OCI-LY7 (cell line): ENCODE data around the gene NEB.

ENCODE experiments used
- CTCF ChIP-seq: fragments of 200-600 bp; sonication (generic); conservative IDR thresholded peaks from 2 replicates; pipeline ENCODE4 v1.5.1; 2014; ENCODE audit warnings: mild to moderate bottlenecking, antibody characterized with exemption, low read length, moderate library complexity, mixed read lengths
- EZH2phosphoT487 ChIP-seq: fragments of 200-600 bp; sonication (generic); IDR thresholded peaks from 2 replicates; pipeline ENCODE4 v1.6.1; 2018; ENCODE audit warnings: low read depth, borderline replicate concordance, mild to moderate bottlenecking, mixed run types, antibody characterized with exemption, low read length, moderate library complexity, mixed read lengths

GRCh38 chr2:151654891-151655290 lies 79.4 kb downstream of the NEB start:
- TF ChIP-seq CTCF: no peak
- no peak for TF ChIP-seq EZH2phosphoT487
